ENCODE data around the gene CCDC102A. TPM values are rescaled to one million over a fixed set of nuclear protein-coding genes. Genes with fewer than 3 reads are reported as not detected.

CCDC102A gene
- total and polyA plus RNA-seq, 2 of the 13 experiments (the other 11 are each of a cell fraction or from before 2014, with no cell fraction given): 2.1 to 2.8 TPM

DNA sequence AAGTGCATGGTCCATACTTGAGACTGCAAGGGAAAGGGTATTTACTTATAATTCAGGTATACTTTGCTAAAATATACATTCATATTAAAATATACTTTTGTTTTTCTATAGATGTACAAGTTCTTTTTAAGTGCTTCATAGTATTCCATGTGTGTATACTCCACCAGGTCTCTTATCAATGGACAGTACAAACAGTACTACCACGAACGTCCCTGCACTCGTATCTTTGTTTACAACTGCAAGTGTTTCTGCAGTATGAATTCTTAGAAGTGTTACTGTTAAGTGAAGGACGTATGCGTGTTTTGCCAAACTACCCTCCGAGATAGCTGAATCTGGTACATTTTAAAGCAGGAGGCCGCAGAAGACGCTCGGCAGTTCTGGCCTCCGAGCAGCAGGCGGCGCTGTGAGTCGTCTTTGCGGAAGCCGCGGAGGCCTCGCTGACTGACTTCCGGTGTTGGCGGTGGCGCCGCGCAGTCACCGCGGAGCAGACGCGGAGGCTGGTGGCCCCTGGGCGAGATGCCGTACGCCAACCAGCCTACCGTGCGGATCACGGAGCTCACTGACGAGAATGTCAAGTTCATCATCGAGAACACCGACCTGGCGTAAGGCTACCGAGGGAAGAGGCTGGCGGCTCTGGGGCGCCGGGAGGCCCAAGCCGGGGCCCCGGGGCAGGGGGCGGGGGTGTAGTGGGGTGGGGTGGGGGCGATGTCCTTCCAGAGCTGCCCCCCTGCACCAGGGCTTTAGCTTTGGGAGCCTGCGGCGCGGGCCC, 74.0 kb downstream of the CCDC102A start, which contains the start of gene POLR2C (continued):
- peak; percentile 72 for TF ChIP-seq ZNF652 (CRISPR knock-in tag; IDR thresholded peaks at IDR 0.05; ENCODE audit: borderline replicate concordance, low read depth)
- peak; percentile 97 for TF ChIP-seq FOXK1 (CRISPR knock-in tag; IDR thresholded peaks at IDR 0.05; ENCODE audit: borderline replicate concordance, low read depth)
- TF ChIP-seq, protein P1, sequence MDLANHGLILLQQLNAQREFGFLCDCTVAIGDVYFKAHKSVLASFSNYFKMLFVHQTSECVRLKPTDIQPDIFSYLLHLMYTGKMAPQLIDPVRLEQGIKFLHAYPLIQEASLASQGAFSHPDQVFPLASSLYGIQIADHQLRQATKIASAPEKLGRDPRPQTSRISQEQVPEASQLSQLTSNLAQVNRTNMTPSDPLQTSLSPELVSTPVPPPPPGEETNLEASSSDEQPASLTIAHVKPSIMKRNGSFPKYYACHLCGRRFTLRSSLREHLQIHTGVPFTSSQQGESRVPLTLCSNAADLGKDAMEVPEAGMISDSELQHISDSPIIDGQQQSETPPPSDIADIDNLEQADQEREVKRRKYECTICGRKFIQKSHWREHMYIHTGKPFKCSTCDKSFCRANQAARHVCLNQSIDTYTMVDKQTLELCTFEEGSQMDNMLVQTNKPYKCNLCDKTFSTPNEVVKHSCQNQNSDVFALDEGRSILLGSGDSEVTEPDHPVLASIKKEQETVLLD (CRISPR knock-in tag; IDR thresholded peaks at IDR 0.05; ENCODE audit: low read depth): peak; percentile 72; the same call in 1 of the 2 replicates
- no peak for TF ChIP-seq ZBTB42 (CRISPR knock-in tag; IDR thresholded peaks at IDR 0.05)
- TF ChIP-seq ZKSCAN1 (IDR thresholded peaks at IDR 0.05; ENCODE audit: low read length): peak; percentile 48; the same call in 1 of the 2 replicates
- TF ChIP-seq NR2C2 (CRISPR knock-in tag; IDR thresholded peaks at IDR 0.05; ENCODE audit: borderline replicate concordance): peak; percentile 49; the same call in 1 of the 2 replicates
- TF ChIP-seq, protein P2, sequence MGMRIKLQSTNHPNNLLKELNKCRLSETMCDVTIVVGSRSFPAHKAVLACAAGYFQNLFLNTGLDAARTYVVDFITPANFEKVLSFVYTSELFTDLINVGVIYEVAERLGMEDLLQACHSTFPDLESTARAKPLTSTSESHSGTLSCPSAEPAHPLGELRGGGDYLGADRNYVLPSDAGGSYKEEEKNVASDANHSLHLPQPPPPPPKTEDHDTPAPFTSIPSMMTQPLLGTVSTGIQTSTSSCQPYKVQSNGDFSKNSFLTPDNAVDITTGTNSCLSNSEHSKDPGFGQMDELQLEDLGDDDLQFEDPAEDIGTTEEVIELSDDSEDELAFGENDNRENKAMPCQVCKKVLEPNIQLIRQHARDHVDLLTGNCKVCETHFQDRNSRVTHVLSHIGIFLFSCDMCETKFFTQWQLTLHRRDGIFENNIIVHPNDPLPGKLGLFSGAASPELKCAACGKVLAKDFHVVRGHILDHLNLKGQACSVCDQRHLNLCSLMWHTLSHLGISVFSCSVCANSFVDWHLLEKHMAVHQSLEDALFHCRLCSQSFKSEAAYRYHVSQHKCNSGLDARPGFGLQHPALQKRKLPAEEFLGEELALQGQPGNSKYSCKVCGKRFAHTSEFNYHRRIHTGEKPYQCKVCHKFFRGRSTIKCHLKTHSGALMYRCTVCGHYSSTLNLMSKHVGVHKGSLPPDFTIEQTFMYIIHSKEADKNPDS (CRISPR knock-in tag; IDR thresholded peaks at IDR 0.05): no peak; the same call in 1 of the 2 replicates
- TF ChIP-seq ZNF205 (CRISPR knock-in tag; IDR thresholded peaks at IDR 0.05): peak; percentile 95
- no peak for TF ChIP-seq SMAD9 (CRISPR knock-in tag; IDR thresholded peaks at IDR 0.05)
- TF ChIP-seq ZNF33B (CRISPR knock-in tag; IDR thresholded peaks at IDR 0.05): no peak
- no peak; the same call in 1 of the 2 replicates for TF ChIP-seq RFX3 (CRISPR knock-in tag; IDR thresholded peaks at IDR 0.05)
- TF ChIP-seq, protein P3, sequence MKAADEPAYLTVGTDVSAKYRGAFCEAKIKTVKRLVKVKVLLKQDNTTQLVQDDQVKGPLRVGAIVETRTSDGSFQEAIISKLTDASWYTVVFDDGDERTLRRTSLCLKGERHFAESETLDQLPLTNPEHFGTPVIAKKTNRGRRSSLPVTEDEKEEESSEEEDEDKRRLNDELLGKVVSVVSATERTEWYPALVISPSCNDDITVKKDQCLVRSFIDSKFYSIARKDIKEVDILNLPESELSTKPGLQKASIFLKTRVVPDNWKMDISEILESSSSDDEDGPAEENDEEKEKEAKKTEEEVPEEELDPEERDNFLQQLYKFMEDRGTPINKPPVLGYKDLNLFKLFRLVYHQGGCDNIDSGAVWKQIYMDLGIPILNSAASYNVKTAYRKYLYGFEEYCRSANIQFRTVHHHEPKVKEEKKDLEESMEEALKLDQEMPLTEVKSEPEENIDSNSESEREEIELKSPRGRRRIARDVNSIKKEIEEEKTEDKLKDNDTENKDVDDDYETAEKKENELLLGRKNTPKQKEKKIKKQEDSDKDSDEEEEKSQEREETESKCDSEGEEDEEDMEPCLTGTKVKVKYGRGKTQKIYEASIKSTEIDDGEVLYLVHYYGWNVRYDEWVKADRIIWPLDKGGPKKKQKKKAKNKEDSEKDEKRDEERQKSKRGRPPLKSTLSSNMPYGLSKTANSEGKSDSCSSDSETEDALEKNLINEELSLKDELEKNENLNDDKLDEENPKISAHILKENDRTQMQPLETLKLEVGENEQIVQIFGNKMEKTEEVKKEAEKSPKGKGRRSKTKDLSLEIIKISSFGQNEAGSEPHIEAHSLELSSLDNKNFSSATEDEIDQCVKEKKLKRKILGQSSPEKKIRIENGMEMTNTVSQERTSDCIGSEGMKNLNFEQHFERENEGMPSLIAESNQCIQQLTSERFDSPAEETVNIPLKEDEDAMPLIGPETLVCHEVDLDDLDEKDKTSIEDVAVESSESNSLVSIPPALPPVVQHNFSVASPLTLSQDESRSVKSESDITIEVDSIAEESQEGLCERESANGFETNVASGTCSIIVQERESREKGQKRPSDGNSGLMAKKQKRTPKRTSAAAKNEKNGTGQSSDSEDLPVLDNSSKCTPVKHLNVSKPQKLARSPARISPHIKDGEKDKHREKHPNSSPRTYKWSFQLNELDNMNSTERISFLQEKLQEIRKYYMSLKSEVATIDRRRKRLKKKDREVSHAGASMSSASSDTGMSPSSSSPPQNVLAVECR (CRISPR knock-in tag; IDR thresholded peaks at IDR 0.05; ENCODE audit: borderline replicate concordance): peak; percentile 98
- peak; percentile 69; the same call in 1 of the 2 replicates for TF ChIP-seq ZNF441 (CRISPR knock-in tag; IDR thresholded peaks at IDR 0.05; ENCODE audit: borderline replicate concordance)
- no peak for TF ChIP-seq SUZ12 (IDR thresholded peaks at IDR 0.05; ENCODE audit: low read depth, low read length)
- no peak for TF ChIP-seq MEIS1 (CRISPR knock-in tag; IDR thresholded peaks at IDR 0.05; ENCODE audit: borderline replicate concordance)
- TF ChIP-seq JUN (CRISPR knock-in tag; IDR thresholded peaks at IDR 0.05): no peak
- 0 out of 2 replicates have a peak, but pooled peaks have one; percentile 42 for TF ChIP-seq ZNF747 (CRISPR knock-in tag; IDR thresholded peaks at IDR 0.05; ENCODE audit: borderline replicate concordance)
- TF ChIP-seq KLF15 (CRISPR knock-in tag; IDR thresholded peaks at IDR 0.05; ENCODE audit: borderline replicate concordance): no peak; the same call in 1 of the 2 replicates
- no peak for TF ChIP-seq ZNF20 (CRISPR knock-in tag; IDR thresholded peaks at IDR 0.05)
- peak; percentile 81; the same call in 1 of the 2 replicates for TF ChIP-seq TBP (CRISPR knock-in tag; IDR thresholded peaks at IDR 0.05)
- peak; percentile 88; the same call in 1 of the 2 replicates for TF ChIP-seq MED13 (CRISPR knock-in tag; IDR thresholded peaks at IDR 0.05)
- peak; percentile 90 for TF ChIP-seq MED8 (CRISPR knock-in tag; IDR thresholded peaks at IDR 0.05; ENCODE audit: insufficient replicate concordance)

All from HepG2 (cell line).